Measurements from ENCODE around the gene MATCAP1. TPM values are rescaled to one million over a fixed set of nuclear protein-coding genes. Genes with fewer than 3 reads are reported as not detected.

Gene MATCAP1
- total and polyA plus RNA-seq, 2 donors (not counting 1 experiment from before 2014, with no cell fraction given): 6.2 to 8.9 TPM

- intact Hi-C loops (cut with micrococcal nuclease): no loop called here
- H3K27me3 Mint-ChIP-seq: no peaks in the 10 kb centered on the region
Measured at GRCh38 chr16:67141391-67141790, 42.4 kb downstream of the MATCAP1 start.

GRCh38 chr16:67137605-67138004, 46.2 kb downstream of the MATCAP1 start:
- ChIA-PET CTCF (interaction anchor here (0.8 to 1.3 kb wide), 4 partner anchors 9 to 36 kb away, joined by 3 to 6 read pairs (median 4); no protein-coding TSS in a partner anchor), POLR2A (no interaction called here)
- Mint-ChIP-seq H3K9me3 (ENCODE audit: insufficient read depth) (no peaks in the 10 kb centered on the region), H3K27ac (no peak overlapping the region), H3K4me1 (no peaks in the 10 kb centered on the region), H3K27me3 (no peaks in the 10 kb centered on the region), H3K4me3 (no peak overlapping the region)
- Histone ChIP-seq H4K20me1 (ENCODE audit: control insufficient read depth, insufficient read depth, low read length, poor library complexity, severe bottlenecking) (no peaks in the 10 kb centered on the region), H2AFZ (ENCODE audit: insufficient read depth, low read depth, low read length, poor library complexity, severe bottlenecking) (no peak overlapping the region), H3K27me3 (replicated peaks in 1 of 4; ENCODE audit: control extremely low read depth in 1 of 4, control insufficient read depth in 3 of 4, insufficient read depth in 4 of 4, low read length in 3 of 4) (no peaks in the 10 kb centered on the region), H3K9me3 (ENCODE audit: control extremely low read depth in 1 of 3, control insufficient read depth in 2 of 3, insufficient read depth in 1 of 3, low read length in 2 of 3) (no peaks in the 10 kb centered on the region), H3K4me3 (ENCODE audit: control extremely low read depth in 1 of 5, extremely low read depth in 1 of 5, insufficient read depth in 1 of 5, low read depth in 2 of 5, low read length in 4 of 5) (no peak overlapping the region), H3K79me2 (ENCODE audit: control insufficient read depth, insufficient read depth, low read length) (no peaks in the 10 kb centered on the region), H3K9ac (ENCODE audit: low read length) (no peak overlapping the region), H3K4me1 (ENCODE audit: control insufficient read depth in 2 of 2, insufficient read depth in 2 of 2, low read length in 2 of 2) (no peaks in the 10 kb centered on the region), H3K36me3 (replicated peaks in 1 of 2; ENCODE audit: control extremely low read depth in 1 of 2, control insufficient read depth in 1 of 2, extremely low read depth in 1 of 2, insufficient read depth in 2 of 2, low read length in 1 of 2) (peaks cover 2 to 67% of the 10 kb centered on the region in 2 experiments), H3K4me2 (replicated peaks; ENCODE audit: low read depth, low read length, poor library complexity, severe bottlenecking) (no peak overlapping the region), H3K27ac (ENCODE audit: low read length in 2 of 2) (no peak overlapping the region)
- ATAC-seq (ENCODE audit: low read depth) (no peak), DNase-seq (no peak)
- WGBS (ENCODE audit: insufficient coverage): 63% methylated on average over 3 of the region's 3 CpGs
- TF ChIP-seq EZH2 (IDR thresholded peaks at IDR 0.05; ENCODE audit: borderline replicate concordance, insufficient read depth, low read depth, low read length, poor library complexity, severe bottlenecking) (no peak), CTCF (IDR thresholded peaks at IDR 0.05) (no peak)
- intact Hi-C loops (cut with micrococcal nuclease): no loop called here

More at GRCh38 chr16:67141391-67141790, 42.4 kb downstream of the MATCAP1 start:
- POLR2A ChIA-PET: interaction anchor here (0.6 kb wide), 1 partner anchor 87 kb away, joined by 7 read pairs; no protein-coding TSS in a partner anchor
- Histone ChIP-seq H3K79me2 (ENCODE audit: control insufficient read depth, insufficient read depth, low read length) (no peaks in the 10 kb centered on the region), H3K9ac (ENCODE audit: low read length) (no peak overlapping the region), H3K4me3 (ENCODE audit: control extremely low read depth in 1 of 5, extremely low read depth in 1 of 5, insufficient read depth in 1 of 5, low read depth in 2 of 5, low read length in 4 of 5) (no peak overlapping the region), H3K27me3 (replicated peaks in 1 of 4; ENCODE audit: control extremely low read depth in 1 of 4, control insufficient read depth in 3 of 4, insufficient read depth in 4 of 4, low read length in 3 of 4) (no peaks in the 10 kb centered on the region), H3K27ac (ENCODE audit: low read length in 2 of 2) (no peak overlapping the region), H2AFZ (ENCODE audit: insufficient read depth, low read depth, low read length, poor library complexity, severe bottlenecking) (no peak overlapping the region), H3K4me1 (ENCODE audit: control insufficient read depth in 2 of 2, insufficient read depth in 2 of 2, low read length in 2 of 2) (no peaks in the 10 kb centered on the region), H3K4me2 (replicated peaks; ENCODE audit: low read depth, low read length, poor library complexity, severe bottlenecking) (no peak overlapping the region), H4K20me1 (ENCODE audit: control insufficient read depth, insufficient read depth, low read length, poor library complexity, severe bottlenecking) (no peaks in the 10 kb centered on the region), H3K9me3 (ENCODE audit: control extremely low read depth in 1 of 3, control insufficient read depth in 2 of 3, insufficient read depth in 1 of 3, low read length in 2 of 3) (no peaks in the 10 kb centered on the region), H3K36me3 (replicated peaks in 1 of 2; ENCODE audit: control extremely low read depth in 1 of 2, control insufficient read depth in 1 of 2, extremely low read depth in 1 of 2, insufficient read depth in 2 of 2, low read length in 1 of 2) (peaks cover 2 to 71% of the 10 kb centered on the region in 2 experiments)
- CTCF ChIA-PET: interaction anchor here (1.1 to 1.6 kb wide), 4 partner anchors 14 to 123 kb away, joined by 3 to 6 read pairs (median 4); no protein-coding TSS in a partner anchor
- ATAC-seq (ENCODE audit: low read depth): no peak
- 96% methylated on average over 13 of the region's 13 CpGs for WGBS (ENCODE audit: insufficient coverage)
- TF ChIP-seq EZH2 (IDR thresholded peaks at IDR 0.05; ENCODE audit: borderline replicate concordance, insufficient read depth, low read depth, low read length, poor library complexity, severe bottlenecking) (no peak), CTCF (IDR thresholded peaks at IDR 0.05) (no peak)
- DNase-seq: no peak
- Mint-ChIP-seq H3K4me3 (no peak overlapping the region), H3K9me3 (ENCODE audit: insufficient read depth) (no peaks in the 10 kb centered on the region), H3K4me1 (no peaks in the 10 kb centered on the region), H3K27ac (no peak overlapping the region)

All from B cell (primary cell).